Stimulated activated naive CD4-positive, alpha-beta T cell (primary cell): ENCODE results near the gene AFF1.
"Not testable (repeated sequence)": the region's sequence is repeated elsewhere in the genome, so short reads cannot be mapped to it uniquely, and the experiment has no call there.

Experiments used
- DNase-seq, 6 experiments: peaks; one replicate each; lab custom pipeline; 2025; lab: John Stamatoyannopoulos, UW

Gene AFF1

DNA sequence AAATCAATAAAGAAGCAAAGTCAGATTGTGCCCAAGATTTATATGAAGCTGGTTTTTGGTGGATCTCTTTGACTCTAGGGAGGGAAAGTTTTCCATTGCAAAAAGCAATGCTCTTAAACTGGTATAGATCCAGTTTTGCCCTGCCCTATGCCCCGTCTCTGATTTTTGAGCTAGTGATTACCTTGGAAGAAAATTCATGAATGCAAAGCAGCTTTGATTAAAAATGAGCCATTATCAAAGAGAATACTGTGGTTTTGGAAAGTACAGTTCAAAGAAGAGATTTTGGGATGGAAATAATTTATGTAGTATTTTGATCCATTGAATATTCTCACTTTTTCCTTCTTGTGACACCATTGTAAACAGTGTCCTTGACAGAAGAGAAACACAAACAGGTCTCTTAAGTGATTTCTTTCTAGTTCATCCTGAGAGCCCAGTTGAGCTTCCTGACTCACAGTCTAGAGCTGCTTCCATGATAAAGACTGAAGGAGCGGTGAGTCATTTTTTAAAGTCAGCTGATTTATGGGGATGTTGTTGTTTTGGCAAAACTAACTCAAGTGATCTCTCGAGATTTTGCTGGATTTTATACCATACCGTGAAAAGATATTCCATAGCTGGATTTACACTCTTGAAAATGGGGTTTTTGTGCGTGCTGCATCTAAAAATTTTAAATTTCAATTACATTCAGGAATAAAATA is 76.7 kb downstream of the AFF1 start:
- DNase-seq = no peak

- no peak for DNase-seq
These were observed 77.6 kb downstream of the AFF1 start for GRCh38 chr4:87012265-87012953.

DNA sequence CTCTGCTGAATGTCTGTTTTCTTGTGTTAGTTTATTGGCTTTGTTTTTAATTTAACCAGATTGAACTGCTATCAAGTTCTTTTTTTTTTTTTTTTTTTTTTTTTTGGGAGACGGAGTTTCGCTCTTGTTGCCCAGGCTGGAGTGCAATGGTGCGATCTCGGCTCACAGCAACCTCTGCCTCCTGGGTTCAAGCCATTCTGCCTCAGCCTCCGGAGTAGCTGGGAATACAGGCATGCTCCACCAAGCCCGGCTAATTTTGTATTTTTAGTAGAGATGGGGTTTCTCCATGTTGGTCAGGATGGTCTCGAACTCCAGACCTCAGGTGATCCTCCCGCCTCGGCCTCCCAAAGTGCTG is 78.1 kb downstream of the AFF1 start:
- DNase-seq = not testable (repeated sequence)

GRCh38 chr4:87014284-87014782 is 79.5 kb downstream of the AFF1 start:
- DNase-seq = no peak

DNA sequence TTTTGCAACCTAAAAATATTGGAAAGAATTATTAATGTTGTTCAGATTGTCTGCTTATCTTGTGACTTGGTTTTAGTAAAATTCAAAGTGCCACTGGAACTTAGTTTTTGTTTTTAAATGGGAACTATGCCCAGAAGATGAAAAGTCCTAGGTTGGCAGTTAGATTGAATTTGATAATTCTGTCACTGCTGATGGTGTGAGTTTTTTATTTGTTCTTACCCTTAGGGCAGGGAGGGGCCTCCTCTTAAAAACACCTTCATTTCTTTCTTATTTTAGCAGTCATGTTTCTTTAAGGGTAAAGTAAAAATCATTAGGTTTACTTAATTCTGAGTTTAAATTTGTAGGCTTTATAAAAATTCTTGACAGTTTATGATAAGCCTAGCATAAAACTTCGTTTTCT is 80.6 kb downstream of the AFF1 start:
- no peak for DNase-seq

GRCh38 chr4:87017580-87018342 is 83.0 kb downstream of the AFF1 start:
- DNase-seq = peak in 2 of 6 experiments; percentile 7 to 21

DNA sequence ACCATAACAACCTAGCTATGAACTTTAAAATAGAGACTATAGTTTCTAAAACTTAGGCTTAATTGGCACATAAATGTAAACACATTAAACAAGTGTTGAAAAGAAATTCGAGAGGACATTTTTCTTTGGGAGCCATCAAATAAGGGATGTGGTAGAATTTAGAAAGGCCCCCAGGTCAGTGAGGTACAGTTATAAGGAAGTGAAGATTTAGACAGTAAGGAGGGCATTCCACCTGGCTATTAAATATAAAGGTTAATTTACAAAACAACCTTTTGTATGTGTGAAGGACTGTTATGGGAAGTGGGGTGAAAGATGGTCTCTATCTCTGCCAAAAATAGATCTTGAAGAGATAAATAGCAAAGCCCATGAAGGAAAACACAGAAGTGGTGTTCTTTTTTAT is 83.9 kb downstream of the AFF1 start:
- DNase-seq = no peak

GRCh38 chr4:87019246-87019791 is 84.5 kb downstream of the AFF1 start:
- DNase-seq = no peak

DNA sequence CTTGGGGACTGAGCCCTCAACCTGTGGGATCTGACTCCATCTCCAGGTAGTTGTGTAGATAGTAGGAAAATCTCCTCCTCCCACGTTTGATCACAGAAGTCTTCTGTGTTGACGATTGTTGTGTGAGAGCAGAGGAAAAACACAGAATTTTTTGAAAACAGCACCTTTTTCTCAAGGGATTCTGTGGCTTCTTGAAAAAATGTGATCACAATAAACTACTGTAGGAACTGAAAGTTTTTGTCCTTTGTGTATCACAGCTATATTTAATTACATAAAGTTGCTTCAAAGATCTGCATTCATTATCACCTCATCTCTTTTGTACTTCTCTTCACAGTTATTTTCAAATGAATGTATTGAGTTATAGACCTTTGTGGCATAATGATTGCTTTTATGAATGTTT is 85.1 kb downstream of the AFF1 start:
- DNase-seq = no peak

- no peak for DNase-seq
These were observed 89.4 kb downstream of the AFF1 start for GRCh38 chr4:87024201-87024600.

- DNase-seq = no peak
These were observed 90.3 kb downstream of the AFF1 start for GRCh38 chr4:87025023-87025613.

GRCh38 chr4:87025614-87026041 is 90.8 kb downstream of the AFF1 start:
- DNase-seq = no peak

- no peak for DNase-seq
These were observed 92.1 kb downstream of the AFF1 start for GRCh38 chr4:87026800-87027495.

GRCh38 chr4:87029356-87029755 is 94.5 kb downstream of the AFF1 start:
- DNase-seq = no peak

DNA sequence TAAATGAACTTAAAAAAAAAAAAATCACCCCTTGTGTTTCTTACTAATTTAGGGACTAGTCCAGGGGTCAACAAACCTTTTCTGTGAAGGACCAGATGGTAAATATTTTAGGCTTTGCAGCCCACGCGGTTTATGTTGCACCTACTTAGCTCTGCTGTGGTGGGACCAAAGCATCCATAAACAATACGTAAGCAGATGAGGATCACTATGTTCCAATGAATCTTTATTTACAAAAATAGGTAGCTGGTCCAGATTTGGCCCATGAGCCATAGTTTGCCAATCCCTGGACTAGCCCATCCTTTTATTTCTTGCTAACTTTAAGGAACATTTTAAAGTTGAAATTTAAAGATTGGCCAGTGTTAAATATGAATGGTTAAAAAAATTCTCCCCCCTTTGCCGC is 95.3 kb downstream of the AFF1 start:
- no peak for DNase-seq

DNA sequence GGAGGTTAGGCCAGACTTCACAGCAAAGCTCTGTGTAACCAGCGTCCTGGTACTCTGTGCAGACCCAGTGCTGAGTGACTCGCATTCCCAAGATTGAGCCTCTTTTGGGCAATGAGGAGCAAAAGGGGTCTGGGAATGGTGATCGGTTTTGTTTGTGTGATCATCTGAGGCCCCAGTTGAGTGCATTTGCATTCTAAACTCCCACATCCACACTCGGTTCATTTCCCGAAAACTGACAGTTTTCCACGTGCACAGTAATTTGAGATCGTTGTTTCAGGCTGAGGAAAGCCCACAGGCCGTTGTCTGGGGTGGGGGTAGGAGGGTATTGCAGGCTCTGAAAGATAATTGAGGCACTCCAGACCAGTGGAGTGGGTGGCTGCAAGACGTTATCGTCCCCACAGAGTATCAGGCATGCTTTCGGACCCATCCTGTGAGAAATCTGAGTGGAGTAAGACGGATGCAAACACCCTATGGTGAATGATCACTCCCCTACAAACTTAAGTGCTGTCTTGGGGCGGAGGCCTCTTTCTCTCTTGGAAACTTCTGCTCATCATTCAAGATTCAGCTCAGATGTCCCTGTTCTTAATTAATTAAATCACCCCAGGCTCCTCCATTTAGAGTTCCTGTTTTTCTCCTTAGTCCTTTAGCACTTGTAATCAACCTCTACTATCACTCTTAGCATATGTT is 96.1 kb downstream of the AFF1 start:
- DNase-seq = no peak

GRCh38 chr4:87031920-87032319 is 97.1 kb downstream of the AFF1 start:
- DNase-seq = no peak

GRCh38 chr4:87032884-87033533 is 98.2 kb downstream of the AFF1 start:
- no peak for DNase-seq

- DNase-seq = no peak
These were observed 99.1 kb downstream of the AFF1 start for GRCh38 chr4:87033902-87034301.

- DNase-seq = no peak
These were observed 99.7 kb downstream of the AFF1 start for GRCh38 chr4:87034527-87034926.
